Measurements from ENCODE around the gene PGBD4. TPM values are rescaled to one million over a fixed set of nuclear protein-coding genes. Genes with fewer than 3 reads are reported as not detected.

PGBD4 gene
- total RNA-seq, 1 experiment from 2014 or later: 1.1 TPM

DNA sequence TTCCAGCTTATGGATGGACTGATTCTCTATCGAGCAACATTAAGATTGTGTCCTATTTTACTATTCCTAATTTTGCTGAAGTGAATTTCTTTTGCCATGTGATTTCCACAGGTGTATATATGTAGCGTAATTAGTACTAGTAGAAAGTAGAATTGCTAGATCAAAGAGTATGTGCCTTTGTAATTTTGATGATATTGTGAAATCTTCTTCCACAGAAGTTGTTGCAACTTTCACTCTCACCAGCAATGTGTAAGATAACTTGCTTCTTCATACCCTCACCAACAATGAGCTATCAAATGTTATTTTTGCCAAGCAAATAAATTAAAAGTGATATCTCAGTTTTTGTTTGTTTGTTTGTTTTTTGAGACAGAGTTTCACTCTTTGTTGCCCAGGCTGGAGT lies 5.4 kb downstream of the PGBD4 start:
- Mint-ChIP-seq H3K4me1 (peaks cover 11% of the 10 kb centered on the region), H3K27ac (no peak overlapping the region), H3K27me3 (ENCODE audit: low read depth) (no peaks in the 10 kb centered on the region), H3K36me3 (peaks cover 5% of the 10 kb centered on the region), H3K4me3 (no peak overlapping the region), H3K9me3 (no peaks in the 10 kb centered on the region)
- DNase-seq (ENCODE audit: low spot score) (no peak), ATAC-seq (no peak)
- TF ChIP-seq RELA (CRISPR knock-in tag; IDR thresholded peaks at IDR 0.05; ENCODE audit: borderline replicate concordance) (no peak), NFYB (CRISPR knock-in tag; conservative IDR thresholded peaks at IDR 0.05; ENCODE audit: low read depth) (no peak), ZNF219 (CRISPR knock-in tag; IDR thresholded peaks at IDR 0.05; ENCODE audit: borderline replicate concordance) (no peak), CREM (CRISPR knock-in tag; IDR thresholded peaks at IDR 0.05) (no peak)
- TF ChIP-seq, protein P1, sequence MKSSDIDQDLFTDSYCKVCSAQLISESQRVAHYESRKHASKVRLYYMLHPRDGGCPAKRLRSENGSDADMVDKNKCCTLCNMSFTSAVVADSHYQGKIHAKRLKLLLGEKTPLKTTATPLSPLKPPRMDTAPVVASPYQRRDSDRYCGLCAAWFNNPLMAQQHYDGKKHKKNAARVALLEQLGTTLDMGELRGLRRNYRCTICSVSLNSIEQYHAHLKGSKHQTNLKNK (CRISPR knock-in tag; IDR thresholded peaks at IDR 0.05): no peak
- TF ChIP-seq, protein P2, sequence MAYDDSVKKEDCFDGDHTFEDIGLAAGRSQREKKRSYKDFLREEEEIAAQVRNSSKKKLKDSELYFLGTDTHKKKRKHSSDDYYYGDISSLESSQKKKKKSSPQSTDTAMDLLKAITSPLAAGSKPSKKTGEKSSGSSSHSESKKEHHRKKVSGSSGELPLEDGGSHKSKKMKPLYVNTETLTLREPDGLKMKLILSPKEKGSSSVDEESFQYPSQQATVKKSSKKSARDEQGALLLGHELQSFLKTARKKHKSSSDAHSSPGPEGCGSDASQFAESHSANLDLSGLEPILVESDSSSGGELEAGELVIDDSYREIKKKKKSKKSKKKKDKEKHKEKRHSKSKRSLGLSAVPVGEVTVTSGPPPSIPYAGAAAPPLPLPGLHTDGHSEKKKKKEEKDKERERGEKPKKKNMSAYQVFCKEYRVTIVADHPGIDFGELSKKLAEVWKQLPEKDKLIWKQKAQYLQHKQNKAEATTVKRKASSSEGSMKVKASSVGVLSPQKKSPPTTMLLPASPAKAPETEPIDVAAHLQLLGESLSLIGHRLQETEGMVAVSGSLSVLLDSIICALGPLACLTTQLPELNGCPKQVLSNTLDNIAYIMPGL (CRISPR knock-in tag; IDR thresholded peaks at IDR 0.05): no peak
- TF ChIP-seq, protein P3, sequence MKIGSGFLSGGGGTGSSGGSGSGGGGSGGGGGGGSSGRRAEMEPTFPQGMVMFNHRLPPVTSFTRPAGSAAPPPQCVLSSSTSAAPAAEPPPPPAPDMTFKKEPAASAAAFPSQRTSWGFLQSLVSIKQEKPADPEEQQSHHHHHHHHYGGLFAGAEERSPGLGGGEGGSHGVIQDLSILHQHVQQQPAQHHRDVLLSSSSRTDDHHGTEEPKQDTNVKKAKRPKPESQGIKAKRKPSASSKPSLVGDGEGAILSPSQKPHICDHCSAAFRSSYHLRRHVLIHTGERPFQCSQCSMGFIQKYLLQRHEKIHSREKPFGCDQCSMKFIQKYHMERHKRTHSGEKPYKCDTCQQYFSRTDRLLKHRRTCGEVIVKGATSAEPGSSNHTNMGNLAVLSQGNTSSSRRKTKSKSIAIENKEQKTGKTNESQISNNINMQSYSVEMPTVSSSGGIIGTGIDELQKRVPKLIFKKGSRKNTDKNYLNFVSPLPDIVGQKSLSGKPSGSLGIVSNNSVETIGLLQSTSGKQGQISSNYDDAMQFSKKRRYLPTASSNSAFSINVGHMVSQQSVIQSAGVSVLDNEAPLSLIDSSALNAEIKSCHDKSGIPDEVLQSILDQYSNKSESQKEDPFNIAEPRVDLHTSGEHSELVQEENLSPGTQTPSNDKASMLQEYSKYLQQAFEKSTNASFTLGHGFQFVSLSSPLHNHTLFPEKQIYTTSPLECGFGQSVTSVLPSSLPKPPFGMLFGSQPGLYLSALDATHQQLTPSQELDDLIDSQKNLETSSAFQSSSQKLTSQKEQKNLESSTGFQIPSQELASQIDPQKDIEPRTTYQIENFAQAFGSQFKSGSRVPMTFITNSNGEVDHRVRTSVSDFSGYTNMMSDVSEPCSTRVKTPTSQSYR (CRISPR knock-in tag; IDR thresholded peaks at IDR 0.05): no peak
- TF ChIP-seq, protein P4, sequence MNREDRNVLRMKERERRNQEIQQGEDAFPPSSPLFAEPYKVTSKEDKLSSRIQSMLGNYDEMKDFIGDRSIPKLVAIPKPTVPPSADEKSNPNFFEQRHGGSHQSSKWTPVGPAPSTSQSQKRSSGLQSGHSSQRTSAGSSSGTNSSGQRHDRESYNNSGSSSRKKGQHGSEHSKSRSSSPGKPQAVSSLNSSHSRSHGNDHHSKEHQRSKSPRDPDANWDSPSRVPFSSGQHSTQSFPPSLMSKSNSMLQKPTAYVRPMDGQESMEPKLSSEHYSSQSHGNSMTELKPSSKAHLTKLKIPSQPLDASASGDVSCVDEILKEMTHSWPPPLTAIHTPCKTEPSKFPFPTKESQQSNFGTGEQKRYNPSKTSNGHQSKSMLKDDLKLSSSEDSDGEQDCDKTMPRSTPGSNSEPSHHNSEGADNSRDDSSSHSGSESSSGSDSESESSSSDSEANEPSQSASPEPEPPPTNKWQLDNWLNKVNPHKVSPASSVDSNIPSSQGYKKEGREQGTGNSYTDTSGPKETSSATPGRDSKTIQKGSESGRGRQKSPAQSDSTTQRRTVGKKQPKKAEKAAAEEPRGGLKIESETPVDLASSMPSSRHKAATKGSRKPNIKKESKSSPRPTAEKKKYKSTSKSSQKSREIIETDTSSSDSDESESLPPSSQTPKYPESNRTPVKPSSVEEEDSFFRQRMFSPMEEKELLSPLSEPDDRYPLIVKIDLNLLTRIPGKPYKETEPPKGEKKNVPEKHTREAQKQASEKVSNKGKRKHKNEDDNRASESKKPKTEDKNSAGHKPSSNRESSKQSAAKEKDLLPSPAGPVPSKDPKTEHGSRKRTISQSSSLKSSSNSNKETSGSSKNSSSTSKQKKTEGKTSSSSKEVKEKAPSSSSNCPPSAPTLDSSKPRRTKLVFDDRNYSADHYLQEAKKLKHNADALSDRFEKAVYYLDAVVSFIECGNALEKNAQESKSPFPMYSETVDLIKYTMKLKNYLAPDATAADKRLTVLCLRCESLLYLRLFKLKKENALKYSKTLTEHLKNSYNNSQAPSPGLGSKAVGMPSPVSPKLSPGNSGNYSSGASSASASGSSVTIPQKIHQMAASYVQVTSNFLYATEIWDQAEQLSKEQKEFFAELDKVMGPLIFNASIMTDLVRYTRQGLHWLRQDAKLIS (CRISPR knock-in tag; IDR thresholded peaks at IDR 0.05; ENCODE audit: borderline replicate concordance): no peak
- TF ChIP-seq, protein P5, sequence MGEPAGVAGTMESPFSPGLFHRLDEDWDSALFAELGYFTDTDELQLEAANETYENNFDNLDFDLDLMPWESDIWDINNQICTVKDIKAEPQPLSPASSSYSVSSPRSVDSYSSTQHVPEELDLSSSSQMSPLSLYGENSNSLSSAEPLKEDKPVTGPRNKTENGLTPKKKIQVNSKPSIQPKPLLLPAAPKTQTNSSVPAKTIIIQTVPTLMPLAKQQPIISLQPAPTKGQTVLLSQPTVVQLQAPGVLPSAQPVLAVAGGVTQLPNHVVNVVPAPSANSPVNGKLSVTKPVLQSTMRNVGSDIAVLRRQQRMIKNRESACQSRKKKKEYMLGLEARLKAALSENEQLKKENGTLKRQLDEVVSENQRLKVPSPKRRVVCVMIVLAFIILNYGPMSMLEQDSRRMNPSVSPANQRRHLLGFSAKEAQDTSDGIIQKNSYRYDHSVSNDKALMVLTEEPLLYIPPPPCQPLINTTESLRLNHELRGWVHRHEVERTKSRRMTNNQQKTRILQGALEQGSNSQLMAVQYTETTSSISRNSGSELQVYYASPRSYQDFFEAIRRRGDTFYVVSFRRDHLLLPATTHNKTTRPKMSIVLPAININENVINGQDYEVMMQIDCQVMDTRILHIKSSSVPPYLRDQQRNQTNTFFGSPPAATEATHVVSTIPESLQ (CRISPR knock-in tag; IDR thresholded peaks at IDR 0.05): no peak
- TF ChIP-seq, protein P6, sequence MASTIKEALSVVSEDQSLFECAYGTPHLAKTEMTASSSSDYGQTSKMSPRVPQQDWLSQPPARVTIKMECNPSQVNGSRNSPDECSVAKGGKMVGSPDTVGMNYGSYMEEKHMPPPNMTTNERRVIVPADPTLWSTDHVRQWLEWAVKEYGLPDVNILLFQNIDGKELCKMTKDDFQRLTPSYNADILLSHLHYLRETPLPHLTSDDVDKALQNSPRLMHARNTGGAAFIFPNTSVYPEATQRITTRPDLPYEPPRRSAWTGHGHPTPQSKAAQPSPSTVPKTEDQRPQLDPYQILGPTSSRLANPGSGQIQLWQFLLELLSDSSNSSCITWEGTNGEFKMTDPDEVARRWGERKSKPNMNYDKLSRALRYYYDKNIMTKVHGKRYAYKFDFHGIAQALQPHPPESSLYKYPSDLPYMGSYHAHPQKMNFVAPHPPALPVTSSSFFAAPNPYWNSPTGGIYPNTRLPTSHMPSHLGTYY (CRISPR knock-in tag; IDR thresholded peaks at IDR 0.05): no peak
- POLR2A ChIA-PET: interaction anchor here (0.6 to 0.7 kb wide), 2 partner anchors 11 to 251 kb away, joined by 3 read pairs; no protein-coding TSS in a partner anchor
- CTCF ChIA-PET: interaction anchor here (0.5 to 5.6 kb wide), 3 partner anchors 85 to 106 kb away, joined by 3 to 70 read pairs (median 4); partner anchors contain the start of gene KATNBL1

All from WTC11 (cell line).